RWPE1 (cell line): ENCODE measurements around the gene SDF4.
A peak's percentile ranks its signal among the peaks of the same experiment; 100 is the strongest.

ENCODE experiments used
- CTCF ChIA-PET: fragments of 350-600 bp; sonication (Branson Sonifier 250); formaldehyde crosslinking; extraction: SDS; loops from one replicate; lab custom pipeline; 2021; lab: Yijun Ruan, JAX
- POLR2A ChIA-PET: fragments of 400-600 bp; formaldehyde crosslinking; extraction: SDS; loops from one replicate; lab custom pipeline; 2020; ENCODE audit warnings: antibody characterized with exemption; ENCODE audit not compliant: low non-redundant PET; lab: Yijun Ruan, JAX
- DNase-seq: peaks from one replicate; pipeline ENCODE4 v3.0.0; 2012; ENCODE audit warnings: low spot score
- H3K27ac ChIP-seq: fragments of 450-650 bp; 2 replicates; pipeline ENCODE4 v1.5.1; 2017
- TF ChIP-seq, protein P1 (sequence below): fragments of 450-650 bp; conservative IDR thresholded peaks from 2 replicates; pipeline ENCODE4 v1.5.1; 2017; ENCODE audit warnings: low read depth, mild to moderate bottlenecking

The SDF4 gene, protein sequence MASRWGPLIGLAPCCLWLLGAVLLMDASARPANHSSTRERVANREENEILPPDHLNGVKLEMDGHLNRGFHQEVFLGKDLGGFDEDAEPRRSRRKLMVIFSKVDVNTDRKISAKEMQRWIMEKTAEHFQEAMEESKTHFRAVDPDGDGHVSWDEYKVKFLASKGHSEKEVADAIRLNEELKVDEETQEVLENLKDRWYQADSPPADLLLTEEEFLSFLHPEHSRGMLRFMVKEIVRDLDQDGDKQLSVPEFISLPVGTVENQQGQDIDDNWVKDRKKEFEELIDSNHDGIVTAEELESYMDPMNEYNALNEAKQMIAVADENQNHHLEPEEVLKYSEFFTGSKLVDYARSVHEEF

GRCh38 chr1:1231400-1232207 is at the start of gene SDF4:
SDF4 (minus strand) TSS chr1:1232001; CDS start chr1:1228772, 3,229 bp downstream.
- POLR2A ChIA-PET: interaction anchor here (0.7 kb wide), 1 partner anchor 40 kb away, joined by 3 read pairs; no protein-coding TSS in a partner anchor
- TF ChIP-seq, protein P1, sequence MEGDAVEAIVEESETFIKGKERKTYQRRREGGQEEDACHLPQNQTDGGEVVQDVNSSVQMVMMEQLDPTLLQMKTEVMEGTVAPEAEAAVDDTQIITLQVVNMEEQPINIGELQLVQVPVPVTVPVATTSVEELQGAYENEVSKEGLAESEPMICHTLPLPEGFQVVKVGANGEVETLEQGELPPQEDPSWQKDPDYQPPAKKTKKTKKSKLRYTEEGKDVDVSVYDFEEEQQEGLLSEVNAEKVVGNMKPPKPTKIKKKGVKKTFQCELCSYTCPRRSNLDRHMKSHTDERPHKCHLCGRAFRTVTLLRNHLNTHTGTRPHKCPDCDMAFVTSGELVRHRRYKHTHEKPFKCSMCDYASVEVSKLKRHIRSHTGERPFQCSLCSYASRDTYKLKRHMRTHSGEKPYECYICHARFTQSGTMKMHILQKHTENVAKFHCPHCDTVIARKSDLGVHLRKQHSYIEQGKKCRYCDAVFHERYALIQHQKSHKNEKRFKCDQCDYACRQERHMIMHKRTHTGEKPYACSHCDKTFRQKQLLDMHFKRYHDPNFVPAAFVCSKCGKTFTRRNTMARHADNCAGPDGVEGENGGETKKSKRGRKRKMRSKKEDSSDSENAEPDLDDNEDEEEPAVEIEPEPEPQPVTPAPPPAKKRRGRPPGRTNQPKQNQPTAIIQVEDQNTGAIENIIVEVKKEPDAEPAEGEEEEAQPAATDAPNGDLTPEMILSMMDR: no peak
- CTCF ChIA-PET: interaction anchor here (0.5 to 2.2 kb wide), 5 partner anchors 16 to 127 kb away, joined by 3 to 14 read pairs (median 4); no protein-coding TSS in a partner anchor
- DNase-seq: peak; percentile 99
- peak within 1 kb of the TSS; percentile 81 for H3K27ac ChIP-seq

- TF ChIP-seq, protein P1: no peak
- H3K27ac ChIP-seq: peak overlapping the region; percentile 67
- no peak for DNase-seq
- POLR2A ChIA-PET: interaction anchor here (0.6 kb wide), 1 partner anchor 147 kb away, joined by 4 read pairs; no protein-coding TSS in a partner anchor
- CTCF ChIA-PET: interaction anchor here (0.9 to 2.2 kb wide), 2 partner anchors 9 to 11 kb away, joined by 3 to 8 read pairs; no protein-coding TSS in a partner anchor
Measured at GRCh38 chr1:1280782-1281481, 49.1 kb upstream of the SDF4 start.

DNA sequence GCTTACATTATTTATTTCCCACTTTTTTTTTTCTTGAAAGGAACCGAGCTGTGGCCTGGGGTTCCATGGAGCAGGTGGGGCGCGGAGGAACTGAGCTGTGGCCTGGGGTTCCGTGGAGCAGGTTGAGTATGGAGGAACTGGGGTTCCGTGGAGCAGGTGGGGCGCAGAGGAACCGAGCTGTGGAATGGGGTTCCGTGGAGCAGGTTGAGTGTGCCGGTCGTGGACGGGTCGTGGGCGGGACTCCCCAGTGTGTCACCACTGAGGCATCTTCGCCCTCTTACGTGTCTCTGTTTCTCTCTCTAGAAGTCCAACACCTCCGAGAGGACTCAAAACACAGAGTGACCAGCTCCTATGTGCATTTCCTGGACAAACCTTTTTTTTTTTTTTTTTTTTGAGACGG is 47.2 kb upstream of the SDF4 start:
- TF ChIP-seq, protein P1: no peak
- no peak overlapping the region for H3K27ac ChIP-seq
- CTCF ChIA-PET: interaction anchor here (0.6 to 0.7 kb wide), 2 partner anchors 39 to 142 kb away, joined by 3 read pairs; no protein-coding TSS in a partner anchor
- POLR2A ChIA-PET: no interaction called here
- DNase-seq: no peak

DNA sequence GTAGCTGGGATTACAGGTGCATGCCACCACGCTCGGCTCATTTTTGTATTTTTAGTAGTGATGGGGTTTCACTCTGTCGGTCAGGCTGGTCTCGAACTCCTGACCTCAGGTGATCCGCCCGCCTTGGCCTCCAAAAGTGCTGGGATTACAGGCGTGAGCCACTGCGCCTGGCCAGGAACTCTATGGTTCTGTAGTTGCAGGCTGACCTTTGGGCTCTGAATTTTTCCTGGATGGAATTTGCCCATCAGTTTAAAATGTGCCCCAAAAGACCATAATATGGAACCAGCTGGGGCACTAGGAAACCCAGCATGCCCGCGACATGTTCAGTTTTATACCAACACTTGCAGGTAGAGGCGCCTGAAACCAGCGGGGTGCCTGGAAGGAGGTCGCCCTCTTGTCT is 46.8 kb upstream of the SDF4 start:
- no peak for DNase-seq
- no peak overlapping the region for H3K27ac ChIP-seq
- POLR2A ChIA-PET: no interaction called here
- CTCF ChIA-PET: interaction anchor here (0.6 kb wide), 1 partner anchor 39 kb away, joined by 3 read pairs; no protein-coding TSS in a partner anchor
- TF ChIP-seq, protein P1: no peak

GRCh38 chr1:1275836-1276235 is 44.0 kb upstream of the SDF4 start:
- H3K27ac ChIP-seq: peak overlapping the region; percentile 25; the same call in 1 of the 2 replicates
- ChIA-PET CTCF (interaction anchor here (0.8 kb wide), 1 partner anchor 39 kb away, joined by 3 read pairs; no protein-coding TSS in a partner anchor), POLR2A (no interaction called here)
- TF ChIP-seq, protein P1: no peak
- DNase-seq: no peak
